Sigmoid colon (tissue), 7 donors: ENCODE data around the gene CD101. TPM values are rescaled to one million over a fixed set of nuclear protein-coding genes. Genes with fewer than 3 reads are reported as not detected.

Experiments used
- DNase-seq: peaks from one replicate; pipeline ENCODE4 v3.0.0-alpha.2; 2019
- H3K27ac ChIP-seq, 4 donors: fragments of 200-600 bp; sonication (generic); one replicate each; pipeline ENCODE4 v1.5.1; 2016 to 2019; ENCODE audit warnings: mild to moderate bottlenecking in 1 of 4
- H3K27me3 ChIP-seq, 3 donors: fragments of 200-600 bp; sonication (generic); one replicate each; pipeline ENCODE4 v1.5.1; 2019; ENCODE audit warnings: mild to moderate bottlenecking in 1 of 3
- H3K36me3 ChIP-seq, 4 donors: fragments of 200-600 bp; sonication (generic); one replicate each; pipeline ENCODE4 v1.5.1; 2016 to 2019
- H3K4me1 ChIP-seq, 4 donors: fragments of 200-600 bp; sonication (generic); one replicate each; pipeline ENCODE4 v1.5.1; 2017 to 2019
- H3K4me3 ChIP-seq, 4 donors: fragments of 200-600 bp; sonication (generic); one replicate each; pipeline ENCODE4 v1.5.1; 2017 to 2019; ENCODE audit warnings: mild to moderate bottlenecking in 2 of 4, moderate library complexity in 1 of 4
- H3K9me3 ChIP-seq, 4 donors: fragments of 200-600 bp in 3 of 4; sonication (generic) in 3 of 4; one replicate each; pipeline versions ENCODE4 v1.5.1 to v1.6.1; 2013 to 2019
- CTCF ChIP-seq, 4 experiments: fragments of 450-650 bp in 3 of 4; fragments of 200-600 bp in 1 of 4; IDR thresholded peaks; one replicate each; pipeline ENCODE4 v1.5.1; 2016 to 2019; ENCODE audit warnings: antibody characterized with exemption in 4 of 4, mild to moderate bottlenecking in 3 of 4, moderate library complexity in 2 of 4
- EP300 ChIP-seq, 4 donors: sonication (generic); formaldehyde crosslinking; IDR thresholded peaks; one replicate each; pipeline ENCODE4 v1.6.1; 2017; ENCODE audit warnings: antibody characterized with exemption in 4 of 4
- POLR2A ChIP-seq, 2 donors: fragments of 450-650 bp; IDR thresholded peaks; one replicate each; pipeline ENCODE4 v1.6.1; 2016; ENCODE audit warnings: antibody characterized with exemption in 2 of 2, mild to moderate bottlenecking in 2 of 2, moderate library complexity in 2 of 2
- POLR2AphosphoS5 ChIP-seq, 4 donors: sonication (generic); formaldehyde crosslinking; IDR thresholded peaks; one replicate each; pipeline ENCODE4 v1.6.1; 2017; ENCODE audit warnings: antibody characterized with exemption in 4 of 4
- whole genome bisulfite sequencing, 2 donors: extraction: QIAGEN DNeasy Blood & Tissue Kit; methylation state at CpG; one replicate each; pipeline ENCODE4 v1.1.7; 2013; 5-methylcytosine and 5-hydroxymethylcytosine counted together
- intact Hi-C: fragments of 100-400 bp; cut with DNase I; formaldehyde crosslinking; loops from one replicate; pipeline ENCODE4 v1.15.1; 2023
- polyA plus RNA-seq, 3 donors: library from polyadenylated mRNA; stranded (reverse); fragments of 200-250 nt; gene quantifications; one replicate each; pipeline ENCODE4 v1.2.3, GENCODE V29; 2013
- total RNA-seq, 4 donors: library from RNA; depleted of rRNA; stranded (reverse); fragments of >200 nt; gene quantifications; one replicate each; pipeline ENCODE4 v1.1.0, GENCODE V29; 2016
- donor health status: healthy with polysubstance abuse.
- donor health status: Bipolar disorder and iron deficiency.
- donor health status: healthy.

CD101 gene, protein sequence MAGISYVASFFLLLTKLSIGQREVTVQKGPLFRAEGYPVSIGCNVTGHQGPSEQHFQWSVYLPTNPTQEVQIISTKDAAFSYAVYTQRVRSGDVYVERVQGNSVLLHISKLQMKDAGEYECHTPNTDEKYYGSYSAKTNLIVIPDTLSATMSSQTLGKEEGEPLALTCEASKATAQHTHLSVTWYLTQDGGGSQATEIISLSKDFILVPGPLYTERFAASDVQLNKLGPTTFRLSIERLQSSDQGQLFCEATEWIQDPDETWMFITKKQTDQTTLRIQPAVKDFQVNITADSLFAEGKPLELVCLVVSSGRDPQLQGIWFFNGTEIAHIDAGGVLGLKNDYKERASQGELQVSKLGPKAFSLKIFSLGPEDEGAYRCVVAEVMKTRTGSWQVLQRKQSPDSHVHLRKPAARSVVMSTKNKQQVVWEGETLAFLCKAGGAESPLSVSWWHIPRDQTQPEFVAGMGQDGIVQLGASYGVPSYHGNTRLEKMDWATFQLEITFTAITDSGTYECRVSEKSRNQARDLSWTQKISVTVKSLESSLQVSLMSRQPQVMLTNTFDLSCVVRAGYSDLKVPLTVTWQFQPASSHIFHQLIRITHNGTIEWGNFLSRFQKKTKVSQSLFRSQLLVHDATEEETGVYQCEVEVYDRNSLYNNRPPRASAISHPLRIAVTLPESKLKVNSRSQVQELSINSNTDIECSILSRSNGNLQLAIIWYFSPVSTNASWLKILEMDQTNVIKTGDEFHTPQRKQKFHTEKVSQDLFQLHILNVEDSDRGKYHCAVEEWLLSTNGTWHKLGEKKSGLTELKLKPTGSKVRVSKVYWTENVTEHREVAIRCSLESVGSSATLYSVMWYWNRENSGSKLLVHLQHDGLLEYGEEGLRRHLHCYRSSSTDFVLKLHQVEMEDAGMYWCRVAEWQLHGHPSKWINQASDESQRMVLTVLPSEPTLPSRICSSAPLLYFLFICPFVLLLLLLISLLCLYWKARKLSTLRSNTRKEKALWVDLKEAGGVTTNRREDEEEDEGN
- total RNA-seq = 1 to 10 TPM in 2 of 4 donors, under 1 TPM in 2; 0.66 to 1.4 (median 1.0) TPM
- 1 to 10 TPM in 2 of 3 donors, under 1 TPM in 1; 0.60 to 1.7 (median 1.6) TPM for polyA plus RNA-seq

DNA sequence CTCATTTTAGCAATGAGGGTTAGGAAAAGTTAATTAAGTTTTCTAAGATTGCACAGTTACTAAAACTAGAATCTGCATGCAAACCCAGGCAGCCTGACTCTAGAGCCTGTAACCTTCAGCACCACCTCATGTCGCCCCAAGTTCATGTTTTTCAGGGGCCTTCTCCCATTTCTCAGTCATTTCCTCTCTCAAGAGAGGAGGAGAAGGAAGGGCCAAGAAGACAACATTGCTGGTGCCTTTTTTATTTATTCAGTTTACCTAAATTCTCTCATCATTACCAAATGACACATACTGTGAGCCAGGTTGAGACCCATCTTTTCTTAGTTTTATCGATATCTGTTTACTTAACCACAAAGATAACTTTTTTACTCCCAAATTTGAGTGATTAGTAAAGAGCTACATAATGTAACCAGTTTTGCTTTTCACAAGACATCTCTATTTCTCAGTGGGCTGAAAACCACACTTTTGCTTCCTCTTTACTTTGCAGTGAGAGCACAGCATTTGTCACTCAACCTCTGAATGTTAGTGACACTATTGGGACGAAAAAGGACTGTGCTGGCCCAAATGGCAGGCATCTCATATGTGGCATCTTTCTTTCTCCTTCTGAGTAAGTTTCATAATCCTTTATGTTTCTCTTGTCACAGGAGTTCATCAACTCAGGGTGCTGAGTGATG is at the start of gene CD101:
CD101 (plus strand) TSS at position 507 of the 674 bp plus-strand sequence; CDS start at position 565, 58 bp downstream.
- TF ChIP-seq CTCF (IDR thresholded peaks at IDR 0.05) (no peak), POLR2AphosphoS5 (IDR thresholded peaks at IDR 0.05) (no peak), EP300 (IDR thresholded peaks at IDR 0.05) (no peak), POLR2A (IDR thresholded peaks at IDR 0.05) (no peak)
- no peak within 1 kb of the TSS for H3K27ac ChIP-seq

GRCh38 chr1:116952738-116953275 is 48.8 kb upstream of the CD101 start:
- WGBS, 2 donors = 93 to 96% methylated on average over 2 of the region's 2 CpGs
- peak overlapping the region; percentile 82 to 89 (median 86) for H3K27ac ChIP-seq
- H3K4me1 ChIP-seq = peaks cover 0 to 93% (median 56%) of the 10 kb centered on the region in 4 donors

More for the DNA sequence above, at the start of gene CD101:
- no peaks in the 10 kb centered on the region for H3K4me1 ChIP-seq
- no peaks in the 10 kb centered on the region for H3K9me3 ChIP-seq
- H3K4me3 ChIP-seq = no peak within 1 kb of the TSS
- no peak for DNase-seq
- H3K36me3 ChIP-seq = no peaks in the 10 kb centered on the region
- 60 to 89% methylated on average over 3 of the region's 3 CpGs for WGBS, 2 donors
- intact Hi-C loops = no loop called here
- no peaks in the 10 kb centered on the region for H3K27me3 ChIP-seq

DNA sequence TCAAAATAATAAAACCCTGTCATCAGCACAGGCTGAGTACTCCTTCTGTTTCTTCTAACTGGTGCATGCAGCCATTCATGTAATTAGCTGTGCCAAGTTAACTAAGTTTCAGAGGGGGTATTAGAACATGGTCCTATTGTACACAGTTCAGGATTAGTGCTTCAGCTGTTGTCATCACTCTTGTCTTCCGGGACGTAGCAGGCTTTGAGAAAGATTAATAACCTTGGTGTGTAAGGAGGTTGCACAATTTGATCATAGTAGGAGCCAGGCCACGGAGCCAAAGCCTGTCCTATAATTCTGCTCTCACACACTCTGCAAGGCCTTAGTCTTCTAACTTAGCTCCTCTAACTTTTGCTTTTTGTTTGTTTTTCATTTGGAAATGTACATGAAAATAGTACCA is 47.1 kb upstream of the CD101 start:
- WGBS, 2 donors = 84 to 89% methylated on average over 3 of the region's 3 CpGs
- Histone ChIP-seq H3K27me3 (no peaks in the 10 kb centered on the region), H3K4me1 (peaks cover 0 to 80% (median 44%) of the 10 kb centered on the region in 4 donors), H3K4me3 (no peak overlapping the region), H3K36me3 (peaks cover 0 to 7% (median under 1%) of the 10 kb centered on the region in 4 donors), H3K9me3 (no peaks in the 10 kb centered on the region), H3K27ac (peak overlapping the region; percentile 16 to 89 (median 65))
- TF ChIP-seq POLR2AphosphoS5 (IDR thresholded peaks at IDR 0.05) (peak in 3 of 4 donors; percentile 33 to 76 (median 54)), CTCF (IDR thresholded peaks at IDR 0.05) (no peak), EP300 (IDR thresholded peaks at IDR 0.05) (no peak)
- intact Hi-C loops = loop anchor here (5.0 kb wide), 2 partner anchors 33 to 42 kb away; no protein-coding TSS in a partner anchor
- peak; percentile 77 for DNase-seq

More at GRCh38 chr1:116952738-116953275, 48.8 kb upstream of the CD101 start:
- DNase-seq = no peak
- H3K36me3 ChIP-seq = peaks cover 0 to 13% (median 3%) of the 10 kb centered on the region in 4 donors
- TF ChIP-seq POLR2A (IDR thresholded peaks at IDR 0.05) = no peak
- TF ChIP-seq POLR2AphosphoS5 (IDR thresholded peaks at IDR 0.05) = no peak
- no peak for TF ChIP-seq CTCF (IDR thresholded peaks at IDR 0.05)
- TF ChIP-seq EP300 (IDR thresholded peaks at IDR 0.05) = no peak
- H3K27me3 ChIP-seq = no peaks in the 10 kb centered on the region
- no peak overlapping the region for H3K4me3 ChIP-seq
- intact Hi-C loops = loop anchor here (5.0 kb wide), 2 partner anchors 34 to 41 kb away; no protein-coding TSS in a partner anchor
- no peaks in the 10 kb centered on the region for H3K9me3 ChIP-seq

DNA sequence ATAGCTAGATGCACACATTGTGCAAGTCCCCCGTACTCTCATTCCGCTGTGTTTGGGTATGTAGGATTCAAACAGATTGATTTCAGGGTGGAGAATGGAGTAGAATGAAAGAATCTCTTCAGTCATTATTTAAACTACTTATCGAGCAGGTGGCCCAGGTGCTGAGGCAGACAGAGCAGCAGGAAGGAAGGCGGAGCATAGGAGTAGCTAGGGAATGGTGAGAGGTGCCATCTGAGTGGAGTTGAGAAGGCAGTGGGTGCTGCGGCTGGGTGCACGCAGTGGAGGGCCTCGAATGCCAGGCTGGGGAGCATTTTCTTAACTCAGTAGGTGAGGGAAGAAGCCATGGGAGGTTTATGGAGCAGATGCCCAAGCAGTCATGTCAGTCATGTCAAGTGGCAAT is 45.2 kb upstream of the CD101 start:
- Histone ChIP-seq H3K27me3 (no peaks in the 10 kb centered on the region), H3K9me3 (no peaks in the 10 kb centered on the region), H3K4me1 (peaks cover 0 to 61% (median 28%) of the 10 kb centered on the region in 4 donors), H3K27ac (peak overlapping the region in 1 of 4 donors; percentile 30), H3K4me3 (no peak overlapping the region), H3K36me3 (peaks cover 0 to 12% (median 2%) of the 10 kb centered on the region in 4 donors)
- 95% methylated on average over 7 of the region's 7 CpGs for WGBS, 2 donors
- TF ChIP-seq CTCF (IDR thresholded peaks at IDR 0.05) (no peak), POLR2A (IDR thresholded peaks at IDR 0.05) (no peak), EP300 (IDR thresholded peaks at IDR 0.05) (no peak), POLR2AphosphoS5 (IDR thresholded peaks at IDR 0.05) (no peak)
- intact Hi-C loops = no loop called here
- DNase-seq = no peak
